Left ventricle myocardium inferior (tissue), 1 donor: ENCODE measurements around the gene KRT79. TPM values are rescaled to one million over a fixed set of nuclear protein-coding genes. Genes with fewer than 3 reads are reported as not detected.

Source experiments
- DNase-seq: peaks from one replicate; pipeline ENCODE4 v3.0.0-alpha.2; 2020
- H3K27ac ChIP-seq: fragments of 200-600 bp; replicated peaks from 2 replicates; pipeline ENCODE4 v1.8.0; 2021
- H3K27me3 ChIP-seq: fragments of 200-600 bp; 2 replicates; pipeline ENCODE4 v1.8.0; 2021; ENCODE audit warnings: low read depth
- H3K36me3 ChIP-seq: fragments of 200-600 bp; 2 replicates; pipeline ENCODE4 v1.8.0; 2021
- H3K4me1 ChIP-seq: fragments of 200-600 bp; 2 replicates; pipeline ENCODE4 v1.8.0; 2021
- H3K4me3 ChIP-seq: fragments of 200-600 bp; 2 replicates; pipeline ENCODE4 v1.8.0; 2021; ENCODE audit warnings: mild to moderate bottlenecking, moderate library complexity
- H3K9me3 ChIP-seq: fragments of 200-600 bp; replicated peaks from 2 replicates; pipeline ENCODE4 v1.8.0; 2021
- intact Hi-C: fragments of 100-400 bp; cut with micrococcal nuclease; formaldehyde crosslinking; loops from one replicate; pipeline ENCODE4 v1.11.0; 2022
- total RNA-seq: library from RNA; stranded (reverse); fragmentation: NEBNext Ultra II Directional; extraction: Animal tissue kit (Norgen Biotek cat#: 25700); gene quantifications from one replicate; pipeline ENCODE4 v1.2.1, GENCODE V29; 2021
- TF ChIP-seq, protein P1 (sequence below): fragments of 200-600 bp; IDR thresholded peaks from 2 replicates; pipeline ENCODE4 v1.8.0; 2021; ENCODE audit warnings: antibody characterized with exemption, mild to moderate bottlenecking, borderline replicate concordance
- donor health status: DM: no; HTN: yes; CAD: no; lungs with severe emphysema.

Gene KRT79
- total RNA-seq, 1 donor from 2014 or later = not detected

DNA sequence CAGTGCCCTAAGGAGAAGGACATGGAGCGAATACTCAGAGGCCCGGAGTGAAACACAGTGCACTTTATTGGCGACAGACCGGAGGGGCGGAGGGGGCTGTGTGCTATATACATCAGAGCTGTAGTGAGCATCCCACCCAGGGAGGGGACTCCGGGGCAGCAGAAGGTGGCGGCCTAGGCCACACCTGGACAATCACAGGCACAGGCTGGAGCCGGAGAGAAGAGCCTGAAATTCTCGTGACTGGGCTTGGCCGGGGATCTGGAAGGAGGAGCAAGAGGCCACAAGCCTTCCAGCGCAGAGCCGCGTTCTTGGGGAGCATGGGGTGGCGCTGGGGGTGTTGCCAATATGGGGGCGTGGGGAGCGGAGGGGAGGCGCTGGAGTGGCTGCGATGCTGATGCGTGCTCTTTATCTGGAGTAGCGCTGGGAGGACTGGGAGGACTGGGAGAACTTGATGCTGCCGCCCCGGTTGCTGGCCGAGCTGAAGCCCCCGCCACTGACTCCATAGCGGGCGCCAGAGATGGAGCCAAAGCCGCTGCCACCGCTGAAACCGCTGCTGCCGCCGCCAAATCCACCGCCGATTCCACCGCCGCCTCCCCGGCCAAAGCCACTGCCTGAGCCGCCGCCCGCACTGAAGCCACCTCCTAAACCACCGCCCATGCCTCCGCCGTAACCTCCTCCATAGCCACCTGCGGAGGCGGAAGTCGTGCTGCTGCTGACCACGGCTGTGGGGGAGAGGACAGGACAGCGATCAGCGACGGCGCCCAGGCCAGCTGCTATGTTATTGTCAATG, 44.3 kb downstream of the KRT79 start:
- DNase-seq = no peak
- intact Hi-C loops = no loop called here
- Histone ChIP-seq H3K27me3 (peaks cover 89% of the 10 kb centered on the region), H3K4me3 (peak overlapping the region; percentile 21), H3K36me3 (no peaks in the 10 kb centered on the region), H3K4me1 (no peaks in the 10 kb centered on the region), H3K9me3 (no peaks in the 10 kb centered on the region), H3K27ac (no peak overlapping the region)
- TF ChIP-seq, protein P1, sequence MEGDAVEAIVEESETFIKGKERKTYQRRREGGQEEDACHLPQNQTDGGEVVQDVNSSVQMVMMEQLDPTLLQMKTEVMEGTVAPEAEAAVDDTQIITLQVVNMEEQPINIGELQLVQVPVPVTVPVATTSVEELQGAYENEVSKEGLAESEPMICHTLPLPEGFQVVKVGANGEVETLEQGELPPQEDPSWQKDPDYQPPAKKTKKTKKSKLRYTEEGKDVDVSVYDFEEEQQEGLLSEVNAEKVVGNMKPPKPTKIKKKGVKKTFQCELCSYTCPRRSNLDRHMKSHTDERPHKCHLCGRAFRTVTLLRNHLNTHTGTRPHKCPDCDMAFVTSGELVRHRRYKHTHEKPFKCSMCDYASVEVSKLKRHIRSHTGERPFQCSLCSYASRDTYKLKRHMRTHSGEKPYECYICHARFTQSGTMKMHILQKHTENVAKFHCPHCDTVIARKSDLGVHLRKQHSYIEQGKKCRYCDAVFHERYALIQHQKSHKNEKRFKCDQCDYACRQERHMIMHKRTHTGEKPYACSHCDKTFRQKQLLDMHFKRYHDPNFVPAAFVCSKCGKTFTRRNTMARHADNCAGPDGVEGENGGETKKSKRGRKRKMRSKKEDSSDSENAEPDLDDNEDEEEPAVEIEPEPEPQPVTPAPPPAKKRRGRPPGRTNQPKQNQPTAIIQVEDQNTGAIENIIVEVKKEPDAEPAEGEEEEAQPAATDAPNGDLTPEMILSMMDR = no peak

DNA sequence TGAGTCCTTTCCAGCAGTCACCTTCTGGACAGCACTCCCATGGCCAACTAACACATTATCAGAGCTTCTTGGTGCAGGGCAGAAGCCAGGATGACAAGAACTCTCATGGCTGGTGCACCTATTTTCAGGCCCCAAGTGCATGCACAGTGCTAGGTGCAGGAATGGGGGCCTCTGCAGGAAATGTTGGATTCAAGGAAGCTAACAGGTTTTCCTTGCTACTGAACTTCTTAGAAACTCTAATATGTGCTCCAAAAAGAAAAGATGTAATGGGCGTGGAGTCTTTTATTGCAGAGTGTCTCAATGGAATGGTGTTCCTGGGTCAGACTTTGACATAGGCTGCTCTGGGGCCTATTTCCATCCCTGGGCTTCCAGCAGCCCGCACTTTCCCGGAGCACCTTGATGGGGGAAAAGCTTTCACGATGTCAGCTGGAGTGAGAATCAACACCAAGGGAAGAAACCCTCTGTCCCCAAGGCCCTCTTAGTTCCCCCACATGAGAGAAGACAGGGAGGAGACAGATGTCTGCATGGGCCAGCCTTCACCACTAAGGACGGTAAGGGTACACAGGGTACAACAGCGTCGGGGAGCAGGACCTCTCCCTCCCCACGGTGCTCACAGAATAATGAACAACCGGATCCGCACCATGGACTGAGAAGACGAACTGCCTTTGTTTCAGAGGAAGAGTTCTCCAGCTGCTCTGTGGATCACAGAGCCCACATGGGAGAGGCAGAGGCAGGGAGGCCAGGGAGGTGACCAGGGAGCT, 45.1 kb downstream of the KRT79 start:
- intact Hi-C loops = no loop called here
- DNase-seq = no peak
- TF ChIP-seq, protein P1 = no peak
- H3K27ac ChIP-seq = no peak overlapping the region
- no peak overlapping the region for H3K4me3 ChIP-seq
- no peaks in the 10 kb centered on the region for H3K36me3 ChIP-seq
- no peaks in the 10 kb centered on the region for H3K9me3 ChIP-seq
- H3K4me1 ChIP-seq = no peaks in the 10 kb centered on the region
- peaks cover 89% of the 10 kb centered on the region for H3K27me3 ChIP-seq

- peaks cover 89% of the 10 kb centered on the region for H3K27me3 ChIP-seq
- intact Hi-C loops = no loop called here
- TF ChIP-seq, protein P1 = no peak
These were observed 45.8 kb downstream of the KRT79 start for GRCh38 chr12:52788192-52788875.

DNA sequence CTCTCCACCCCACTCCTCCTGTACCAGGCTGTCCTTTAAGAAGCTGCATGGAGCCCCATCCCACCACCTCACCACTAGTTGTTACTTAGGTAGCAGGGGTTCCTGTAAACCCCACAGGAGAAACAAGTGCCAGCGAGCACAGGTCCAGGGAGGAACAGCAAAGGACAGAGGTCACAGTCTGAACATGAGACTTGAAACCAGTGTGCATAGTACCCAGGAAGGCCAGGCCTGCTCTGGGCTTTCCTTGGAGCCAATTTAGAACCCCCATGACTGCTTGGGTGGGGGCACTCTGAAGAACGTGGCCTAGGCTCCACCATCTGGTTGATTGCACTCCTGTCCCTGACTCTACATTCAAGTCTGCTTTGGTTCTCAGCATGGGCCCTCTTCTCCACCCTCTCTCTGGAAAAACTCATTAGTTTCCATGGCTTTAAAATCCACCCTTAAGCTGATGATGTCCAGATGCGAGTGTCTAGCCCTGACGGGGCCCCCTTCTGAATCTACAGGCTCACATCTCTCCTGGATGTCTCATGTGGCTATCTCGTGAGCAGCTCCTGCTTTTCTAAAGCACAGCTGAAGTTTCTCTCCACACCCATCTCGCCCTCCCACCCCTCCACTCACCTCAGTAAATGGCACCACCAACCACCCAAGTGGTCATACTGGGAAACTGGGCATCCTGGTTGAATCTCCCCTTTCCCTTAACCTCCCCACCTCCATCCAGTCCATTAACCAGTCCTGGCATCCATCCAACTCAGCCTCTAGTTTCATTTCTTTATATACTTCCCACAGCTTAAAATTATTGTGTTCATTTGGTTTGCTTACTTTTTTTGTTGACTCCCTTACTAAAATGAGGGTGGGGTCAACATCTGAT, 46.6 kb downstream of the KRT79 start:
- TF ChIP-seq, protein P1 = no peak
- no peak overlapping the region for H3K4me3 ChIP-seq
- H3K4me1 ChIP-seq = no peaks in the 10 kb centered on the region
- H3K27me3 ChIP-seq = peaks cover 85% of the 10 kb centered on the region
- intact Hi-C loops = no loop called here
- no peaks in the 10 kb centered on the region for H3K9me3 ChIP-seq
- DNase-seq = no peak
- H3K36me3 ChIP-seq = no peaks in the 10 kb centered on the region
- no peak overlapping the region for H3K27ac ChIP-seq

More at GRCh38 chr12:52788192-52788875, 45.8 kb downstream of the KRT79 start:
- Histone ChIP-seq H3K36me3 (no peaks in the 10 kb centered on the region), H3K4me3 (no peak overlapping the region), H3K27ac (no peak overlapping the region), H3K4me1 (no peaks in the 10 kb centered on the region), H3K9me3 (no peaks in the 10 kb centered on the region)
- DNase-seq = no peak

GRCh38 chr12:52784909-52785308, 49.2 kb downstream of the KRT79 start:
- no peak for DNase-seq
- no peaks in the 10 kb centered on the region for H3K9me3 ChIP-seq
- no peak overlapping the region for H3K4me3 ChIP-seq
- peaks cover 85% of the 10 kb centered on the region for H3K27me3 ChIP-seq
- no peaks in the 10 kb centered on the region for H3K4me1 ChIP-seq
- intact Hi-C loops = no loop called here
- TF ChIP-seq, protein P1 = no peak
- H3K36me3 ChIP-seq = no peaks in the 10 kb centered on the region
- no peak overlapping the region for H3K27ac ChIP-seq
